HK-2 (cell line): ENCODE data around the gene ZNF729.
"Not testable (repeated sequence)": the region's sequence is repeated elsewhere in the genome, so short reads cannot be mapped to it uniquely, and the experiment has no call there.

Experiments
- DNase-seq: peaks from one replicate; pipeline ENCODE4 v3.0.0-alpha.2; 2018; ENCODE audit not compliant: unreplicated experiment

Gene ZNF729

DNA sequence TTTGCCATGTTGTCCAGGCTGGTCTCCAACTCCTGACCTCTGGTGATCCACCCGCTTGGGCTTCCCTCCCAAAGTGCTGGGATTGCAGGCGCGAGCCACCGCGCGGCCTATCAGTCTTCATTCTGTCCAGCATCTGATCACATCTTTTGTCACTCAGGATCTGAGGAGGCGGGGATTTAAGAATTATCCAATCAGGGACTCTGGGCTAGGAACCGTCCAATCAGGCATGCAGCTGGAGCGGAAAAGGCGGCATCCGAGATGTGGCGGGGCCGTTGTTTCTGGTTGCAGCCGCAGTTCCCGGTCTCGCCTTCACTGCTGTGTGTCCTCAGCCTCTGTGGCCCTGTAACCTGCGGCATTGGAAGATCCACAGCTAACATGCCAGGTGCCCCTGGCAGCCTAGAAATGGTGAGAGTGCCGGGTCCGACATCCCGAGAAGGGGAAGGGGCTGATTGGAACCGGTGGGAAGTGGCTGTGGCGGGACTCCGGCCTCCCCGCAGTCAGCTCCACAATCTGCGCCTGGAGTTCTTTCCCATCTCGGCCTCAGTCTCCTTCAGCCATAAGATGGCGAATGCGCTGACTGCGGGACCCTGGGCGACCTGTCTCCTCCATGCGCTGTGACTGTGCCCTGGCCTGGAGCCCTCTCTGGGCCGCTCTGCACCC lies at the start of gene ZNF729:
ZNF729 (plus strand) TSS at position 291 of the 660 bp plus-strand sequence; CDS start at position 376, 85 bp downstream.
- no peak for DNase-seq

GRCh38 chr19:22256856-22257255 lies 29.4 kb upstream of the ZNF729 start:
- no peak for DNase-seq

DNA sequence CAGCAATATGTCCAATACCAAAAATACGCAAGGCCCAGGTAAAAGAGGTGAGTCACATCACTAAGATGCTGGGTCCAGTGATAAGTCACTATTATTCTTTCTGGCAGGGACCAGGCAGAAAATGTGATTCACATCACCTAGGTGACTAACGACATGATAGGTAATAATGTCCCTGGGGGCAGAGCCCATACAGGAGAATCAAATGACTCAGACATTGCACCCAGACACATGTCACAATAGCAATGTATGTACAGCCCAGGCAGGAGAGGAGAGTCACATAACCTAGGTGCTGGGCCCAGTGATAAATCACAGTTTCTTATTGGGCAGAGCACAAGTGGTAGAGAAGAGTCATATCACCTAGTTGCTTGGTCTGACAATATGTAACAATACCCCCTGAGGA lies 28.9 kb upstream of the ZNF729 start:
- no peak for DNase-seq

- no peak for DNase-seq
Measured at GRCh38 chr19:22257916-22258315, 28.3 kb upstream of the ZNF729 start.

GRCh38 chr19:22260499-22260898 lies 25.7 kb upstream of the ZNF729 start:
- no peak for DNase-seq

- DNase-seq = no peak
Measured at GRCh38 chr19:22261596-22261995, 24.6 kb upstream of the ZNF729 start.

DNA sequence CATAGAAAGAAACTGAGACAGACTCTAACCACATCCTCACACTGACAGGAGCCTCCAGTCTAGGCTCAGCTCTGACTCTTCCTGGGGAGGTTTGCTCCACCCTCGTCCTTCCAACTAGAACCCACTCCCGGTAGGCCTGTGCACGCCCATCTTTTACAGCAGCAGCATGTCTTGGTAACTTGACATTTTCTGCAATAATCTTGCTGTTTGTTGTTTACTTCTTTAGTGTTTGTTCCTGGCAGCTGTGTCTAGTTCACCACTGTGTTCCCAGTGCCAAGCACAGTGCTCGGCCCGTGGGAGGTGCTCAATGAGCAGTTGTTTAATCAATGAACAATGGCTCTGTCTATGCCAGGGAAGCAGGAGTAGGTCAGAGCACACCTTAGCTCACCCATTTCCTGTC lies 23.1 kb upstream of the ZNF729 start:
- DNase-seq = no peak

DNA sequence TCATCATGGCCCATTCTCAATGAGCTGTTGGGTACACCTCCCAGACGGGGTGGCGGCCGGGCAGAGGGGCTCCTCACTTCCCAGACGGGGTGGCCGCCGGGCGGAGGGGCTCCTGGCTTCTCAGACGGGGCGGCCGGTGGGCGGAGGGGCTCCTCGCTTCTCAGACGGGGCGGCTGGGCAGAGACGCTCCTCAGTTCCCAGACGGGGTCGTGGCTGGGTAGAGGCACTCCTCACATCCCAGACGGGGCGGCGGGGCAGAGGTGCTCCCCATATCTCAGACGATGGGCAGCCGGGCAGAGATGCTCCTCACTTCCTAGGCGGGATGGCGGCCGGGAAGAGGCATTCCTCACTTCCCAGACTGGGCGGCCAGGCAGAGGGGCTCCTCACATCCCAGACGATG lies 35.3 kb downstream of the ZNF729 start:
- not testable (repeated sequence) for DNase-seq

DNA sequence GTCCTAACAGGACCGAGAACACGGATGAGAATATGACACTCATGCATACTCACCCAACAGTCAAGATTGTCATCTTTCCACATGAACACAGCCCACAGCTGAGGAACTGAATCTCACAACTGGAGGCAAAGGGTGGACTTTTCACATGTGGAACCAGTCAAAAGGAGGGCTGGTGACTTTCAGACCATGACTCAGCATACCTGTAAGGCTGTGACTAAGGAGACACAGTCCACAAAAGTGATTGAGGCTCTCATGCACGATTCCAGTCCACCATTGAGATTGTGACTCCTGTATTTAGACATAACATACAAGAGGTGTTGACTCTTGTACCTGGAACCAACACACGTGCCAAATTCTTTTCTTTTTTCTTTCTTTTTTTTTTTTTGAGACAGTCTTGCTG lies 40.0 kb downstream of the ZNF729 start:
- no peak for DNase-seq

GRCh38 chr19:22327321-22327720 lies 41.1 kb downstream of the ZNF729 start:
- DNase-seq = no peak

GRCh38 chr19:22331521-22331920 lies 45.3 kb downstream of the ZNF729 start:
- no peak for DNase-seq

GRCh38 chr19:22332924-22333323 lies 46.7 kb downstream of the ZNF729 start:
- no peak for DNase-seq

- DNase-seq = no peak
Measured at GRCh38 chr19:22335716-22336115, 49.5 kb downstream of the ZNF729 start.

DNA sequence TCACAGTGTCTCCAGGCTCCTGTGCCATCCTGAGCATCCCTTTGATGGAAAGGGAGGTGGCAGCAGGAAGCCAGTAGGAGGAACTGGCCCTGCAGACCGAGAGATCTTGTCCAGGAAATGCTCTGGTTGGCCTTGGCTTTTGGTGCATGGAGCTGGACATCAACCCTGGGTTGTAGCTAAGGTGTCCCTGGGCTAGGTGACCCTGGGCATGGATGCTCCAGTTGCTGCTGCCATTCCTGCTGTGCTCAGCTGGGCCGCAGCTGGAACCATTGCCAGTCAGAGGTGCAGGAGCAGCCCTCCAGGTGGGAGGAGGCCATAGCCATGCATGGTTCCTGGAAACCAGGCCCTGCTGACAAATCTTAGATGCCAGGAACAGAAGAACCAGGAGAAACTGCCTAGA lies 68.4 kb downstream of the ZNF729 start:
- no peak for DNase-seq
